Measurements from ENCODE around the gene SOCS3.

- TF ChIP-seq ZNF274 (IDR thresholded peaks at IDR 0.05; ENCODE audit: low read length), result no peak
- no peak for TF ChIP-seq ZNF274 (tag by site-specific recombination; IDR thresholded peaks at IDR 0.05; ENCODE audit: borderline replicate concordance)
- no peak for TF ChIP-seq CTCF (tag by site-specific recombination; IDR thresholded peaks at IDR 0.05)
- no peak for TF ChIP-seq ZNF133 (tag by site-specific recombination; IDR thresholded peaks at IDR 0.05)
- TF ChIP-seq ZNF658 (tag by site-specific recombination; IDR thresholded peaks at IDR 0.05), result no peak
- no peak for TF ChIP-seq KLF1 (tag by site-specific recombination; IDR thresholded peaks at IDR 0.05)
- TF ChIP-seq REST (tag by site-specific recombination; IDR thresholded peaks at IDR 0.05), result no peak
- no peak for TF ChIP-seq ZNF302 (tag by site-specific recombination; IDR thresholded peaks at IDR 0.05; ENCODE audit: low read depth)
- no peak for TF ChIP-seq ZBTB7A (tag by site-specific recombination; IDR thresholded peaks at IDR 0.05; ENCODE audit: low read depth)
- no peak for TF ChIP-seq HOXA7 (CRISPR knock-in tag; IDR thresholded peaks at IDR 0.05; ENCODE audit: borderline replicate concordance)
Observed at GRCh38 chr17:78387977-78388941, 28.4 kb upstream of the SOCS3 start.
